Mucosa of descending colon (tissue), 3 donors: ENCODE data around the gene PLET1. TPM values are rescaled to one million over a fixed set of nuclear protein-coding genes. Genes with fewer than 3 reads are reported as not detected.

Experiments
- ATAC-seq: fragments of 200-7000 bp; cut with Tn5 transposase; one replicate; pipeline ENCODE4 v1.9.1; 2020; ENCODE audit warnings: mild to moderate bottlenecking, moderate library complexity
- DNase-seq, 3 donors: peaks; one replicate each; pipeline ENCODE4 v3.0.0-alpha.2; 2020
- H3K36me3 ChIP-seq: fragments of 200-600 bp; one replicate; pipeline ENCODE4 v1.8.0; 2021; ENCODE audit warnings: low read depth, mild to moderate bottlenecking
- H3K4me1 ChIP-seq: fragments of 200-600 bp; one replicate; pipeline ENCODE4 v1.8.0; 2021; ENCODE audit warnings: low read depth, mild to moderate bottlenecking
- H3K4me3 ChIP-seq: fragments of 200-600 bp; one replicate; pipeline ENCODE4 v1.8.0; 2021; ENCODE audit warnings: mild to moderate bottlenecking
- H3K9me3 ChIP-seq: fragments of 200-600 bp; one replicate; pipeline ENCODE4 v1.8.0; 2021; ENCODE audit warnings: mild to moderate bottlenecking
- intact Hi-C, 2 donors: fragments of 100-400 bp; cut with DNase I in 1 of 2; cut with micrococcal nuclease in 1 of 2; formaldehyde crosslinking; loops; one replicate each; pipeline versions ENCODE4 v1.11.0 to v1.11.1; 2022; cut with DNase I, micrococcal nuclease
- total RNA-seq, 3 donors: library from RNA; stranded (reverse); fragmentation: NEBNext Ultra II Directional in 2 of 3; extraction: Animal tissue kit (Norgen Biotek cat#: 25700) in 2 of 3; gene quantifications; one replicate each; pipeline versions ENCODE4 v1.2.1 to v1.2.4, GENCODE V29; 2021 to 2023
- TF ChIP-seq, protein P1 (sequence below): fragments of 200-600 bp; IDR thresholded peaks from one replicate; pipeline ENCODE4 v1.8.0; 2022; ENCODE audit warnings: antibody characterized with exemption, mild to moderate bottlenecking
- donor health status: DM: no; HTN: no; CAD: no; lungs with moderate emphysema.
- donor health status: DM: no; HTN: no; CAD: no.
- donor health status: DM: no; HTN: yes; CAD: no.

The PLET1 gene
- total RNA-seq, 3 donors from 2014 or later: not detected

DNA sequence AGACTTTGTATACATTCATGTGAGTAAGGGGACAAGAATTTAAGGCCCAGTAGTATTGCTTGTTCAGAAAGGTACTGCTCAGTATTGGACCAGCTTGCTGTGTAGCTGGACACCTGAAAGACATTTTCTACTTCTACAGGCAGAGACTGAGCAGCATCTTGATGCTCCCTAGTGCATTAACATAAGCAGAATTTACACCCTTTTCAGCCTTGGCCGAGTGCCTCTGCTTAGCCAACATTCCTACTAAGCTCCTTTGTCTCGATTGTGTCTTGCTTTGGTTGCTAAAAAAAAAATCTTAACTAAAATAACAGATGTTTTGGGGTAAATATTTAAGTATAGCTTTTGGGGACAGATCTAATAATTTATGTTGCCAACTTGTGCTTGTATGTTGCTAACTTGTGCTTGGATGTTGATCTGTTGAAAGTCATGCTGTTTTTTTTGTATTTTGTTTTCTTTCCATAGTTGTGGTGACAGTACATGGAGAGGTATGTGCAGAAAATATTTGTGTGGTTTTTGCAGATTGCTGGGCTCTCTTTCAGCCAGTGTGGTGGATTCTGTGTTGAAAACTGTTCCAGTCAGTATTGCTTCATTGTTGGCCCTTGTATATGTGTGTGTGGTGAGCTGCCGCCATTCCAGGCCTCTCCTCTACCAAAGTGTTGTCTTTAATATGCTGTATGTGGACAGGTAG, 30.8 kb downstream of the PLET1 start:
- TF ChIP-seq, protein P1, sequence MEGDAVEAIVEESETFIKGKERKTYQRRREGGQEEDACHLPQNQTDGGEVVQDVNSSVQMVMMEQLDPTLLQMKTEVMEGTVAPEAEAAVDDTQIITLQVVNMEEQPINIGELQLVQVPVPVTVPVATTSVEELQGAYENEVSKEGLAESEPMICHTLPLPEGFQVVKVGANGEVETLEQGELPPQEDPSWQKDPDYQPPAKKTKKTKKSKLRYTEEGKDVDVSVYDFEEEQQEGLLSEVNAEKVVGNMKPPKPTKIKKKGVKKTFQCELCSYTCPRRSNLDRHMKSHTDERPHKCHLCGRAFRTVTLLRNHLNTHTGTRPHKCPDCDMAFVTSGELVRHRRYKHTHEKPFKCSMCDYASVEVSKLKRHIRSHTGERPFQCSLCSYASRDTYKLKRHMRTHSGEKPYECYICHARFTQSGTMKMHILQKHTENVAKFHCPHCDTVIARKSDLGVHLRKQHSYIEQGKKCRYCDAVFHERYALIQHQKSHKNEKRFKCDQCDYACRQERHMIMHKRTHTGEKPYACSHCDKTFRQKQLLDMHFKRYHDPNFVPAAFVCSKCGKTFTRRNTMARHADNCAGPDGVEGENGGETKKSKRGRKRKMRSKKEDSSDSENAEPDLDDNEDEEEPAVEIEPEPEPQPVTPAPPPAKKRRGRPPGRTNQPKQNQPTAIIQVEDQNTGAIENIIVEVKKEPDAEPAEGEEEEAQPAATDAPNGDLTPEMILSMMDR: no peak
- H3K9me3 ChIP-seq: no peaks in the 10 kb centered on the region
- DNase-seq (no peak), ATAC-seq (no peak)
- intact Hi-C loops: no loop called here
- no peak overlapping the region for H3K4me3 ChIP-seq
- no peaks in the 10 kb centered on the region for H3K36me3 ChIP-seq
- H3K4me1 ChIP-seq: peaks cover 11% of the 10 kb centered on the region

DNA sequence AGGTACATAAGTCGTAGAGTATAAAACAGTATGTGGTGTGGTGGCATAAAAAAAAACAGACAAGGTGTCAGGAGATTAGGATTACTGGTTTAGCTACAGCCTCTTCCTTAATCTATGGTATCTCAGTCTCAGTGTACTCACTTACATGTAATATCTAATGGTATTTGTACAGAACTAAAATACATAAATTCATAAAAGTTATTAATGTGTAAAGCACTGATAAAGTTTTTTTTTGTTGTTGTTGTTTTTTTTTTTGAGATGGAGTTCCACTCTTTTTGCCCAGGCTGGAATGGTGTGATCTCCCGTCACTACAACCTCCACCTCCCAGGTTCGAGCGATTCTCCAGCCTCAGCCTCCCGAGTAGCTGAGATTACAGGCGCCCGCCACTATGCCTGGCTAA, 31.5 kb downstream of the PLET1 start:
- ATAC-seq (no peak), DNase-seq (no peak)
- Histone ChIP-seq H3K36me3 (no peaks in the 10 kb centered on the region), H3K4me1 (peaks cover 11% of the 10 kb centered on the region), H3K4me3 (no peak overlapping the region), H3K9me3 (no peaks in the 10 kb centered on the region)
- TF ChIP-seq, protein P1: no peak
- intact Hi-C loops: no loop called here

DNA sequence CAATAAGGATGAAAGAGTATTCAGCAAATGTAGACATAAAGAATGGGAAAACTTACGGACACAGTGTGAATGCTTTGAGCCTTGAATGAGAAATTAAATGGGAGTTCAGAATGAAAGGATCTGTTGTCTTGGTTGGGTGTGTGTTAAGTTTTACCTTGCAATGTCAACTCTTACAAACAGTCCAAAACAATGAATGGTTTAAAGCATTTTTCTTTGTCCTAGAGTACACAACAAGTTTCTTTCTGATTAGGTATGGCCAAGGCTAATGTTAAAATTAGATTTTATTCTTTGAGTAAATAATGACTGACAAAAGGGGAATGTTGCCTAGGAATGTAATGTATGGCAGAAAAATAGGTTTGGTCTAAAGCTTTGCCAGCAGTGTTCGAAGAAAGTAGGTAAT, 32.0 kb downstream of the PLET1 start:
- intact Hi-C loops: no loop called here
- Histone ChIP-seq H3K9me3 (no peaks in the 10 kb centered on the region), H3K36me3 (no peaks in the 10 kb centered on the region), H3K4me1 (peaks cover 11% of the 10 kb centered on the region), H3K4me3 (no peak overlapping the region)
- DNase-seq: no peak
- TF ChIP-seq, protein P1: no peak
- ATAC-seq: no peak

DNA sequence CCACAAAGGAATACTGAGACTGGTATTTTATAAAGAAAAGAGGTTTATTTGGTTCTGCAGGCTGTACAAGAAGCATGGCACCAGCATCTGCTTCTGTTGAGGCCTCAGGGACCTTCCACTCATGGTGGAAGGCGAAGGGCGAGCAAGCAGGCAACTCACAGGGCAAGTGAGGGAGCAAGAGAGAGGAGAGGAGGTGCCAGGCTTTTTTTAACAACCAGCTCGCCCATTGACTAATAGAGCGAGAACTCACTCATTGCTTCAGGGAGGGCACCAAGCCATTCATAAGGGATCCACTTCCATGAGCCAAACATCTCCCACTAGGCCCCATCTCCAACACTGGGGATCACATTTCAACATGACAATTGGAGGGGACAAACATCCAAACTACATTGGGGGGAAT, 33.2 kb downstream of the PLET1 start:
- DNase-seq (no peak), ATAC-seq (no peak)
- H3K36me3 ChIP-seq: no peaks in the 10 kb centered on the region
- intact Hi-C loops: no loop called here
- H3K4me3 ChIP-seq: no peak overlapping the region
- no peaks in the 10 kb centered on the region for H3K9me3 ChIP-seq
- TF ChIP-seq, protein P1: no peak
- peaks cover 11% of the 10 kb centered on the region for H3K4me1 ChIP-seq

DNA sequence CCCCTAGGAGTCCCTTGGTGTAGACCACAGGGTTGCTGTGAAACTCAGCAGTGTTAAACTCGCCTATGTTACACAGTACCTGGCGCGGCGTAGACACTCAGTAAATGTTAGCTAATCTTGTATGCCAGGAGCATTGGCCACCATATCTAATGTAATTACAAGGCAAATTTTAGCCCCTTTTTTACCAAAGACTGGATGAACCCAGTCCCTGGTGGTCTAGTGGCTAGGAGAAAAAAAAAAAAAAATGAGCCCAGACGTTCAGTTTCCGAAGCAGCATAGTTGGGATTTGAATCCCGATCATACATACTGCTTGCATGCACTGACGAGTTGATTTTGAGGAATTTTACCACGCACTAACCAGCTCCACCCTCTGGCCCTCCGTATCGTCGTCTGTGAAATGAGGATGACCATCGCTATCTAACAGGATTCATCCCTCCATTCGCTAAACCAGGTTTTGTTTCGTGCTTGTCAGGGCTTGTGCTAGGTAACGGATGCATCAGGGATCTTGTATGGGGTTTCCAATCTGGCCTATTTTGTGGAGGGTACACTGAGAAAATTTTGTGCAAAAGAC, 33.7 kb downstream of the PLET1 start:
- ATAC-seq: peak; percentile 61
- H3K4me1 ChIP-seq: peaks cover 11% of the 10 kb centered on the region
- no peak for DNase-seq
- TF ChIP-seq, protein P1: no peak
- peak overlapping the region; percentile 52 for H3K4me3 ChIP-seq
- no peaks in the 10 kb centered on the region for H3K36me3 ChIP-seq
- intact Hi-C loops: no loop called here
- H3K9me3 ChIP-seq: no peaks in the 10 kb centered on the region
